GM19035 (cell line): ENCODE data around the gene CAMK1D.

ENCODE experiments used
- ATAC-seq: cut with Tn5 transposase; IDR thresholded peaks from one replicate; pipeline ENCODE4 v1.9.1; 2021; ENCODE audit not compliant: unreplicated experiment

The CAMK1D gene

DNA sequence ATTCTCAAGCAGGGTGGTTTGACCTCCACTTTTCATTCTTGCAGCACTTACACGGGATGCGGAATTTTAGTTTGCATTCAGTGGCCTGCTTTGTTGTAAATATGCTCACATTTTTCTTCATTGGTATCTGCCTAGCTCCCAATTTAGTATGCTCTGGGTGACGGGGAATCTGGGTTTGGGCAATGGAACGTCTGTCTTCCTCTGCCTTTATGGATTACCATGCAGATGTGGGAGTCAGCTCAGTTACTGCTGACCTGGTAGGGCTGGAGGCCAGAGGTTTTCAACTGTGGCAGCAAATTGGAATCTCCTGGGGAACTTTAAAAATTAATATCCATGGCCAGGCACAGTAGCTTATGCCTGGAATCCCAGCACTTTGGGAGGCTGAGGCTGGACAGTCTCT is 161.6 kb downstream of the CAMK1D start:
- ATAC-seq: no peak

DNA sequence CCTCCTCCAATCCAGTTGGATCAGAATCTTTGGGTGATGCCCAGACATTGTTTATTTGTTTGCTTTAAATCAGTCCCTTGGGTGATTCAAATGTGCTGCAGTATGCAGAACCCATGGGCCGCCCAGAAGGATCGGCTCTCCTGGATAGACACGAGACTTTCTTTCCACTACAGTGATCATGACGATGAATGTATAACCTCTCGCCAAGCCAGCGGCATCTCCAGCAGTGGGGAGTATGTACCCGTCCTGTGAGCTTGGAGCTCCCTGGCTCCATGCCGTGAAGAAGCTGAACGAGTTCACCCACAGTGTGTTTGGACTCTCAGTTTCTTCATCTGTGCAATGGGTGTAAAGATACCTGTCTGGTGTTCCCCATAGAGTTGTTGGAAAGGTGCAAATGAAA is 162.3 kb downstream of the CAMK1D start:
- no peak for ATAC-seq

DNA sequence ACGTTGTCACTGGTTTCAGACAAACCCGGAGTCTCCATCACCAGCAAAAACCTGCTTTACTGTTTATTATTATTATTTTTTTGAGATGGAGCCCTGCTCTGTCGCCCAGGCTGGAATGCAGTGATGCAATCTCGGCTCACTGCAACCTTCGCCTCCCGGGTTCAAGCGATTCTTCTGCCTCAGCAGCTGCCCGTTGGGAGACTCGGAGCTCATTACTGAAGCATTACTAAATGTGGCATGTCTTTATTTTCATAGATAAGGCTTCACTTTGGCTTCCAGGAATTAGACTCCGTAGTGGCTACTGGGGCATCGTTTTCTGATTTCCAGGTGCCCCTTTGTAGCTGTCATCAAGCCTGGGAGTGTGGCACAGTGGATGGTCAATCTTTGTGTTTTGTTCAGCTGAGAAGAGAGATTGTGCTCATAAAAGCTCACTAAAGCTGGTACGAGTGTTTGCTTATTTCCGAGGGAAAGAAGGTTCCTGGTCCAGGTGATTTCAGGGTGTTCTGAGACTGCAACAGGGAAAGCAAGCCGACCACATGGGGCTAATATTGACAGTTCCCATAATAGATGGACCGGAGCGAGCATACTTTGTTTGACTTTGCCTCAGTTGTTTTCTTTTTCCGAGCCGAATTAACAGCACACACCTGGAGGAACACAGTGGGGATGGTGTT is 163.1 kb downstream of the CAMK1D start:
- ATAC-seq: no peak

DNA sequence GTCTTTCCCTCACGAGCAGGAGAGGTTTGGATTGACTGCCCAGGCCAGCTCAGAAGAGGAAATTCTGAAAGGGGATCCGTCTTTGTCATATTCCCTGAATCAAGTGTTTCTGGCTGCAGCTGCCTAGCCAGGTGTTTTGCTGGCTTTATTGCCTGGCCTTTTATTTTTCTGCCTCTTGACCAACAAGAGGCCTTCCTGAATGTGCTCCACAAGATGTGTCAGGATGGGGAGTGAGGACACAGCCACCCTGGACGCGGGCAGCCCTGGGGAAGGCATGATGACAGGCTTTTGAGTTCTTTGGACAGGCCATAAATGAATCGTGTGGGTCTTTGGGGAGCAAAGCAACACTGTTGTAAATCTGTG is 163.6 kb downstream of the CAMK1D start:
- ATAC-seq: no peak

DNA sequence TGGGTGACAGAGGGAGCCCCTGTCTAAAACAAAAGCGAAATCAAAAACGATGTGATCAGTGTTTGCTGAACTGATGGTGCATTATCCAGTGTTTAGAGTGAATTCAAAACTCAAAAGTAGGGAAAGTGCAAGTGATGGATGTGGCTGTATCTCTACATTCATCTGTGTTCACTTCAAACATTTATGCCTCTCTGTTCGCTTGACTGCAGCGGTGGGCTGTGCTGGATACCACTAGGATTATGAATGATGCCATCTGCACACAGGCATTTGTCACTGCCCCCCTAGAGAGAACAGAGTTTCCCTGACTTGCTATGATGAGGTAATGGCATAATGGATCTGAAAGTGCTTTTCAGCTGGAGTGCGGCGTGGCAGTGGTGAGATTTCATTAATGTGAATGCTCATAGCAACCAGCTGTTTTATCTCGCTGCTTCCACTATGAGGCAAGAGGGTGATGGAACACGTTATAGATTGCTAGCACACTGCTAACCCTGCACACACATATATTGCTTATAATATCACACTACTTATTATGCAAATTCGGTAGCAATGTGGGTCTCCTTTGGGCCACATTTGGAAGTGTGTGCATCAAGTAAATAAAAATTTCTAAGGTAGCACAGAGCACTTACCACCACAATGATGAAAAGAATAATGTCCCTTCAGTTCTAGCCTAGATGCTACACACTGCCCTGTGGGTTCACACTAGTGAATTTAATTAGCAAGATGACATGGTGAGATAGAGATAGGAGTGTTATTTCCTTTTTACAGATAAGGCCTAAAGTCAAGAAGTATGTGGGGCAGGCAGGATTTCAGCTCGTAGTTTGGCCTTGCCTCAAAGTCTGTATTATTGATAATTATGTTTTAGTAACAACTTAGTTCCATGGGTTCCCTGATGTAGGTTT is 164.7 kb downstream of the CAMK1D start:
- ATAC-seq: no peak

DNA sequence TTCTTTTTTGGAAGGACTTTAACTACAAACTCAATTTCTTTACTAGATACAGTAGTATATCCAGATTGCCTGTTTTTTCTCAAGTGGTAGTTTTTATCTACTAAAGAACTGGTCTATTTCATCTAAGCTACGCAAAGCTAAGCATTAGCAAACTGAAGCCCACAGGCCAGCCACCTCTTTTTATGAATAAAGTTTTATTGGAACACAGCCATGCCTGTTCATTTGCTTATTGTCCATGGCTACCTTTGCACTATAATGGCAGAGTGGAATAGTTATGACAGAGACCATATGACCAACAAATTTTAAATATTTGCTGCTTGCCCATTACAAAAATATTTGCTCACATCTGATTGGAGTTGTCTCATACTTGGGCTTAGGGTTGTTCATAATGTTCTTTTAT is 168.7 kb downstream of the CAMK1D start:
- no peak for ATAC-seq

DNA sequence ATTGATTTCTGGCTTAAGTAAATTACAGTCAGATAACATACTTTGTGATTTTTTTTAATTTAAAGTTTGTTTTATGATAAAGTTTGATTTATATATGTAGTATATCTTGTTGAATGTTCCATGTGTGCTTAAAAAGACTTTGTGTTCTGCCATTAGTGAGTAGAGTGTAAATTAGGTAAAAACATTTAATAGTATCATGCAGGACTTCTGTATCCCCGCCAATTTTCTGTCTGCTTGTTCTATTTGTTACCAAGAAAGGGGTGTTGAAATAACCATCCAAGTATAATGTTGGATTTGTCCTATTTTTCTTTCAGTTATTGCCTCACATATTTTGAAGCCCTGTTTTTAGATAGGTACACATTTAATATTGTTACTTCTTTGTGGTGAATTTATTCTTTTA is 172.1 kb downstream of the CAMK1D start:
- ATAC-seq: no peak

DNA sequence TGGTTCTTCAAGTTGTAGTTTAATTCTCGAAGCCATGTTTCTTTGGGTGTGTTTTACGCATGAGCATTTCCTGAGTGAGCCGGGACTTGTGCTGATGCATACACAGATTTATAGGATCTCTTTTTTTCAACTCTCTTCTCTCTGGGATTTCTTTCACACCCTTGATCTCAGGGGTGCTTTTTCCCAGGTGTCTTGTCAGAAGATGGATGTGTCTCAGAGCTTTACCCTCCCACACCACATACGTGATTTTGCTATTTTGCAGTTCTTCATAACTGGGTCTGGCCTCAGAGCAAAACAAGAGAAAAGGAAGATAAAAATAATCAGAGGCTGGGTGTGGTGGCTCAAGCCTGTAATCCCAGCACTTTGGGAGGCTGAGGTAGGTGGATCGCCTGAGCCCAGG is 177.0 kb downstream of the CAMK1D start:
- ATAC-seq: no peak

DNA sequence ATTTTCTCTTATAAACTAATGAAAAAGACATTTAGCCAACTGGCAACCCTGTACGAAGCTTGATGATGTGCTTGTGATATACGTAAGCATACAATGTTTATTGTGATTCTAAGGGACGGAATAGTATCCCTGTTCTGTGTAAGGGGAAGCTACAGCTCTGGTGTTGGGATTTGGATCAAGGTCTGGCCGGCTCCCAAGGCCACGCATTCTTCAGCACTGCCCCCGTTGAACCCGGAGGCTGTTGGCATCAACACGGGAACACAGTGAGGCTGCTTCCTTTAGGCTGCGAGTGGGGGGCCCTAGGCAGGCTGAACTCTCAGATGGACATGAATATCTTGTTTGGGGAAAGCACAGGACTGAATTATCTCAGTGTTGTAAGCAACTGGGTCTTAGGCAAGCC is 180.6 kb downstream of the CAMK1D start:
- no peak for ATAC-seq

DNA sequence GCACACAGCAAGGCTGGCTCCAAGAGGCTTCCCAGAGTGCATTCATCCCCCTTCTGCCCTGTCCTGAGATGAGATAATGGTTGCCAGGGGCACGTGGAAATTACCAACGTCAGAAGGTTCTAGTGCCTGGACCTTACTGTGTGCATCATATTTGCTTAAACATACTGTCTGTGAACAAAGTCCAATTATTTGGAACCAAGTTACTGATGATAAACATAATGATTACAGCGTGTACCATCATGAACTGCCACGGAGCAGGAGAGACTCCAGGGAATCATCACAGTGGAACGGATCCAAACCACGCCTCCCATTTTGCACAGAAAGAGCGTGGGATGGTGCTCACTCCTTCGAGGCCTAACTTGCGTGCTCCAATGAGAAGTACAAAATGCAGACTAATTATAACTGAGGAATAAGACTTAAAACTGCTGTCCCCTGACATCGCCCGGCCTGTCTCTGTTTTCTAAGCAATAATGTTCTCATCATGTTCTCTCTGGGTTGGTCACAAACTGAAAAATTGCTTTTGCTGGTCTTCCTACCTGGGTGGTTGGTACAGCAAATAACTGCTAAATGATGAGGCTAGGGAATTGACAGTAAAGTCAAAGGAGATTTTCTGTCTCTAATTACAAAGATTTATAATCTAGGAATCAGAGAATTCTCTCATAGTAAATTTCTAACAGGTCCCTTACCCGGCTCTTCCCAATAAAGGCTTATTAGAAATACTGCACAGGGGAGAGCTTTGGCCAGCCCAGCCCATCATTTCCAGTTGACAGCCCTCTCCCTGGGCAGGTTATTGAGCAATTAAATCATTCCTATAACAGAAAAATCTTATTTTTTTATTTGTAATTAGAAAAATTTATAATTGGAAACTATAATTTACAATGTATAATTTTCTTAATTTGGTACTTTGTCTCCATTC is 182.2 kb downstream of the CAMK1D start:
- ATAC-seq: no peak

DNA sequence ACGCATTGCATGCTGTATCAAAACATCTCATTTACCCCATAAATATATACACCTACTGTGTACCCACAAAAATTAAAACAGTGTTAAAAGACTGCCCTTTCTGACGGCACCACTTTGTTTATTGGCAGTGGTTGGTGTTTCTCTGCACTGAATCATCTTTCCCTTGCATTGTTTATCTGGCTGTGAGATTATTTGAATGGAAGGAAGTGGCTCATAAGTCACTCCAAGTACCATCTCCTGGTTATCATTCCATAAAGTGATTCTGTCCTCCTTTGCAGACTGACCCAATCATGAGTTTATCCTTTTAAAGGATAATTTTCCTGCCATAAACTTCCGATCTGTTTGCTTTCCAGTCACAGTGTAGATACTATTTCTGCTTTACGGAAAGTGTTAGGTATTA is 183.8 kb downstream of the CAMK1D start:
- ATAC-seq: no peak

DNA sequence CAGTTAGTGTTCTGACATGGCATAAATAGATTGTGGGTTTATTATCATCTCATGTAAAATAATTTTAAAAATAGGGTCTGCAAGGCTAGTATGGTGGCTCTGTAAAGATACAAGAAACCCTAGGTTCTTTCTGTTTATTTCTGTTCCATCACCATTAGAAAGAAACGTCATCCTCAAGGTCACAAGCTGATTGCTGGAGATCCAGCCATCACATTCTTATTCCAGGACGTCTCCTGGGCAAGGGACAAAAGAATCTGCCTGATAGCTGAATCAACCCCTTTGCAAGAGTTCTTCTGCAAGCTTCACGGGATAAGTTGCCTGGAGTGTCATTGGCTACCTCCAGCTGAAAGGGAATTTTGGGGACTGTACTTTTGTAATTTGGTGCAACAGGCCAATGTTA is 184.4 kb downstream of the CAMK1D start:
- ATAC-seq: no peak

DNA sequence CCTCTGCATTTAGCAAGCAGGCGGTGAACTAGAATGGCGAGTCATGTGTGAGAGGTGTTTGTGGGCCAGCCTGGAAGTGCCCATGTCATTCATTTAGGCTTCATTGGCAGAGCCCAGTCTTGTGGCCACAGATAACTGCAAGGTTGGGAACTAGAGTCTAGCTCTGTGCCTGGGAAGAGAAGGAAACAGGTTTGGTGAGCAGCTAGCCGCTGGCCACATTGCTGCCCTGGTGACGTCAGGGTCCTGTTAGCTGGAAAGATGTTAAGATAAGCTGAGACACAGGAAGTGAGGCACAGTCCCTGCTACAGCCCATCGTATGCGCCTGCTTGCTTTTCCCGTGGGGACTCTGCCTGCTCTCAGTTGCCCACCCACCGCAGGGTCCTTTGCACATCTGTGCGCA is 185.5 kb downstream of the CAMK1D start:
- no peak for ATAC-seq

DNA sequence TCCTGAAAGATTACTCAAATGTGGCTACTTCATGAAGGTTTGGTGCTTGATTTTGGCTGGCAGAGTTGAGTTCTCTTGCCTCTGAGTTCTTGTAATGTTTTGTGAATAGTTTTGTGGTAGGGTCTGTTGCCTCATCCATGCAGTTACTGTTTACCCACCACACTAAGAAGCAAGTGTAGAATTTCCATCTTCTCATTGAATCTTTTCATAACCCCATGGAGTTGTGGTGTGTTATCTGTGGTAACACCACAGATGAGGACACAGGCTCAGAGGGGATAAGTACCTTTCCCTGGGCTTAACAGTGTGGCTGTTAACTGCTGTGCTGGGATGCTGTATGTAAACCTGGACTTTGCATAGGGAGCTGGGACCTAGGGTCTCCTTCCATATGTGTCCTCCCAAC is 186.3 kb downstream of the CAMK1D start:
- ATAC-seq: no peak

DNA sequence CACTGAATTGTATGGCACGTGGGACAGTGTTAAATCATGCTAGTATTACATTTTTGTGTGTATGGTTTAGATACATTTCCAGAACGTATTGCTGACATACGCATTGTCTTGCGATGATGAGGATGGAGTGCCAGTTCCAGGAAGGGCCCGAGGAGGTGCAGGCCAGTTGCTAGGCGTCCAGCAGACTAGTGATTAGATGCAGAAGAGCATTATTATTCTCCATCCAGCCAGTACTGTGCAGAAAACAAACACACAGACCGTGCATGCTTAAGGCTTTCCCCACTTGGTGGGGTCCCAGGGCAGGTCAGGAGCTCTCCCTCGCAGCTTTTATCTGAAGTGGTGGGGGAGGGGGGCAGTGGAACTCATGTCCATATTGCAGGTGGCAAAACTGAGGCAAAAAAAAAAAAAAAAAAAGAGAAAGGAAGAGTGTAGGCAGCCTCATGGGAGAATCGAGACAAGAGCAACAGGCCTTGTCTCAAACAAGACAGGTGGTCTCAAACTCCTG is 189.2 kb downstream of the CAMK1D start:
- no peak for ATAC-seq

DNA sequence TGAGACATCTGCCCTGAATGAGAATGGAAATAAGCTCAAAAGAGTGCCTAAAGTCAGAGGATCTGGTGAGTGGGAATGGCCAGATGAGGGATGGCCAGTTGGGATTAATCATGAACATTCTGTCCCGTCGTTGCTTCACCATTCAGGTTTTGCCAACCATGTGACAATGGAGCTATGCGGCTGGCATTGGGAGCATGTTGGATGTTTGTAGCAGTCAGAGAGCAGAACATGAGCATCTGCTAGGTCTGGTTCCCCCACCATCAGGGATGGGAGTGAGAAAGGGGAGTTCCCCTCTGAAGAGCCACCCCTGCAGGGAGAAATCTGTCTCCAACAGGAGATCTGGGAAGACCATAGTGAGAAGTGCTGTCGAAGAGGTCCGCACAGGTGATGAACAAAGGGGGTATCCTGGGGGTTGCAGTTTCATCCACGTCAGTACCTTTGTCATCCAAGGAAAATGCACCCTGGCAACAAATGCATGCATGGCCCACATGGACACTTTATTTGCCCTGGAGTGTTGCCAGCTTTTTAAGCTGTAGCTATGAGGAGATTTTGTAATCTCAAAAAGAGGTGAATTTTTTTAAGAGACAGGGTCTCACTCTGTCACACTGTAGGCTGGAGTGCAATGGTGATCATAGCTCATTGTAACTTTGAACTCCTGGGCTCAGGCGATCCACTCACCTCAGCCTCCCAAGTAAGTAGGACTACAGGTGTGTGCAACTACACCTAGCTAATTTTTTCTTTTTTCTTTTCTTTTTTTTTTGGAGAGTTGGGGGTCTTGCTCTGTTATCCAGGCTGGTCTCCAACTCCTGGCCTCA is 190.2 kb downstream of the CAMK1D start:
- ATAC-seq: no peak

DNA sequence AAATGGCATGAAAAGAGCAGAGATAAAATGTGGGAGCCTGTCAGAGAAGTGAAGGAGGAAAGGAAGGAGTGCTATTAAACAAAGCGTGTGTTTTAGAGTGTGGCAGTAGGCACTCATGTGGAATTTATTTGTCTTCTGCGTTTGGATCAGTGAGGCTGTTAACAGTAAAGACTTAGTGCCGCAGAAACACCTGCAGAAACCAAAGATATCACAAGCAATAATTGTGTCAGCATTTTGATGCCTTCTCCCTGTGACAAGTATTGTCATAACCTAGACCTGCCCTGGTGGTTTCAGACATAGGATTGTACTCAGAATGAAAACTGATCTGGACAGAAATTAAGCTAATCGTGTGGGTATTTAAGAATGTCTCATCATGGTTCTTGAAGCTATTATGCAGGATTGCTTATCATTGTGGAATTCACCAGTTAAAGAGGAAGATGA is 191.0 kb downstream of the CAMK1D start:
- ATAC-seq: no peak

DNA sequence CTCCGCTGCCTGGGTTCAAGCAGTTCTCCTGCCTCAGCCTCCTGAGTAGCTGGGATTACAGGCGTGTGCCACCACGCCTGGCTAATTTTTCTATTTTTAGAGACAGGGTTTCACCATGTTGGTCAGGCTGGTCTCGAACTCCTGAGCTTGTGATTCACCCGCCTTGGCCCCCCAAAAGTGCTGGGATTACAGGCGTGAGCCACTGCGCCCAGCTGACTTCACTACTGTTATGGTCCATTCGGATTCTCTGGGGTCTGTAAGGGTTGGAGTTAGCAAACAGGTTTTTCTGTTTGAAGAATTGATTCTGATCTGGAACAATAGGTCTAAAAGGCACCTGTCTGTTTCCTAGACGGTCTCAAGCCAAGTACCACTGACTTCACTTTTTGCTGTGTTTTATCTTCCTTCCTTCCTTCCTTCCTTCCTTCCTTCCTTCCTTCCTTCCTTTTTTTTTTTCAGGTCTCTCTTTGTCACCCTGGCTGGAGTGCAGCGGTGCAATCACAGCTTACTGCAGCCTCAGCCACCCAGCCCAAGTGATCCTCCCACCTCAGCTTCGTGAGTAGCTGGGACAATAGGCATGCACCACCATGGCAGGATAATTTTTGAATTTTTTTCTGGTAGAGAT is 192.2 kb downstream of the CAMK1D start:
- no peak for ATAC-seq

DNA sequence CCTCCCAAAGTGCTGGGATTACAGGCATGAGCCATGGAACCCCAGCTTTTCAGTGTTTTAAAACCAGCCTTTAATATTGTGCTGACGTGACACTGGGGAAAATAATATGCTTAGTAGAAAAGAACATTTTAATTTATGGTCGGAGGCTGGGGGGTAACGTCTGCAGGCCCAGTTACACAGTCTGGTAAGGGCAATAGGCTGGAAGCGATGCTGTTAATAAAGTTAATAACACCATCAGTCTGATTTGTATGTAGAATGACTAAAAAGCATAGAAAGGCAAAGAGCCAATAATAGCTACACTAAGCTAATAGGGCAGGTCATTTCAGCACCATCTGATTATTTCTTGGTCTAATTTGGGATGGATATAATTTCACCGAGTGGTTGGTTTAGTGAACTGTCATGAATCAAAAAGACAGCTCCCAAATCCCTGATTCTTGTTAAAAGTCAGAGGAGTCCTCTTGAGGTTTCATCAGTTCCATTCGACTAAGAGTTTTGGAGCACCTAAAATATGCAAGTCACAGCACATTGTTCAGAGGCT is 192.9 kb downstream of the CAMK1D start:
- no peak for ATAC-seq

DNA sequence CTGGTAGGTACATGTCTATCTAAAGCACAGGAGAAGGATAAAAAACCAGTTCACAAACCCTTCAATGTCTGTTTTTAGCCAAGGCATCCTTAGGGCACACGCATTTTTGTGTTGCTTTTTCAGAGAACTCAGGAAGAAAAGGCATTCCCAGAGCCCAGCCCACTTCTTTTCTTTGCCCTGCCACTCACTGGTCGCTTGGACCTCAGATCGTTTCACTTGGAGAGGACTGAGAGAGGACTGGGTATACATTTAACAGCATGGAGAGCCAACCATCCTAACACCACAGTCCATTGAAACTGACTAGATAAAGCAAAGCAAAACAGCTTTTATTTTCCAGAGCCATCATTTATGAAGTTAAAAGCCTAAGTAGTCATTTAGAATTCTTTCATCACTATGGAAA is 194.2 kb downstream of the CAMK1D start:
- no peak for ATAC-seq
